HepG2 (cell line): ENCODE results near the gene TMCO4. TPM values are rescaled to one million over a fixed set of nuclear protein-coding genes. Genes with fewer than 3 reads are reported as not detected.

Source experiments
- ATAC-seq: fragments of 200-7000 bp; cut with Tn5 transposase; 3 replicates; pipeline ENCODE4 v1.9.1; 2020; ENCODE audit warnings: mild to moderate bottlenecking, moderate library complexity
- BruUV-seq: library from RNA; stranded (reverse); fragments of 400-500 nt; replicated peaks from 2 replicates; lab custom pipeline; 2021; lab: Mats Ljungman, UMichigan
- CTCF ChIA-PET: fragments of 300-600 bp; formaldehyde crosslinking; extraction: SDS; loops from one replicate; lab custom pipeline; 2021; ENCODE audit warnings: low total read pairs, inconsistent platforms, low intra/inter-chr PET ratio; lab: Yijun Ruan, JAX
- POLR2A ChIA-PET: fragments of 350-600 bp; sonication (Branson Sonifier 250); formaldehyde crosslinking; loops from one replicate; lab custom pipeline; 2020; ENCODE audit warnings: antibody characterized with exemption, inconsistent platforms; lab: Yijun Ruan, JAX
- DNase-seq: peaks from one replicate; pipeline ENCODE4 v3.0.0-alpha.2; 2015; ENCODE audit warnings: low spot score
- FAIRE-seq: peaks from 3 replicates; lab custom pipeline; 2011; peaks lifted over from hg19 to GRCh38; lab: Jason Lieb, UNC
- H2AFZ ChIP-seq: one replicate; pipeline ENCODE4 v1.6.1; 2011; ENCODE audit warnings: low read length, inconsistent platforms
- H3K27ac ChIP-seq: fragments of 300-600 bp; 3 replicates; pipeline ENCODE4 v1.8.0; 2011; ENCODE audit warnings: mixed run types, mild to moderate bottlenecking, mixed read lengths, low read length, inconsistent platforms; ENCODE audit not compliant: insufficient read depth; ENCODE audit errors: extremely low read length
- H3K27me3 ChIP-seq, 2 experiments: fragments of 200-600 bp in 1 of 2; 2 replicates in 1 of 2; 3 replicates in 1 of 2; pipeline versions ENCODE4 v1.6.0 to v1.8.0; 2011; ENCODE audit warnings: low read length in 2 of 2, mild to moderate bottlenecking in 2 of 2, moderate library complexity in 2 of 2, inconsistent platforms in 1 of 2; ENCODE audit not compliant: insufficient read depth in 2 of 2, control insufficient read depth in 1 of 2
- H3K36me3 ChIP-seq, 2 experiments: fragments of 200-600 bp in 1 of 2; replicated peaks in 1 of 2; 2 replicates in 1 of 2; 3 replicates in 1 of 2; pipeline versions ENCODE4 v1.5.1 to v1.8.0; 2011; ENCODE audit warnings: low read length in 2 of 2, inconsistent platforms in 1 of 2; ENCODE audit not compliant: insufficient read depth in 2 of 2, control insufficient read depth in 1 of 2
- H3K4me1 ChIP-seq: 2 replicates; pipeline ENCODE4 v1.5.1; 2012; ENCODE audit warnings: low read length, inconsistent platforms; ENCODE audit not compliant: insufficient read depth
- H3K4me2 ChIP-seq: 2 replicates; pipeline ENCODE4 v1.6.0; 2011; ENCODE audit warnings: low read depth, low read length, inconsistent platforms
- H3K4me3 ChIP-seq, 3 experiments: fragments of 200-600 bp in 1 of 3; sonication (generic), shearing (Covaris generic) in 1 of 3; replicated peaks in 1 of 3; 2 replicates each; pipeline ENCODE4 v1.5.1; 2011 to 2016; ENCODE audit warnings: low read length in 3 of 3, inconsistent platforms in 2 of 3, low read depth in 2 of 3, mild to moderate bottlenecking in 2 of 3, control low read depth in 1 of 3, mixed read lengths in 1 of 3; ENCODE audit not compliant: insufficient read depth in 1 of 3
- H3K79me2 ChIP-seq: one replicate; pipeline ENCODE4 v1.6.1; 2011; ENCODE audit warnings: low read length, inconsistent platforms; ENCODE audit not compliant: insufficient read depth
- H3K9ac ChIP-seq: 2 replicates; pipeline ENCODE4 v1.6.0; 2011; ENCODE audit warnings: mild to moderate bottlenecking, low read depth, low read length, inconsistent platforms; ENCODE audit not compliant: insufficient read depth
- H3K9me3 ChIP-seq: 2 replicates; pipeline ENCODE4 v1.5.1; 2012; ENCODE audit warnings: mild to moderate bottlenecking, low read length
- H4K20me1 ChIP-seq: 2 replicates; pipeline ENCODE4 v1.6.0; 2011; ENCODE audit warnings: inconsistent platforms, mild to moderate bottlenecking, low read length, moderate library complexity; ENCODE audit not compliant: insufficient read depth
- ATF7-NPFF ChIP-seq: sonication (generic); formaldehyde crosslinking; IDR thresholded peaks from 2 replicates; pipeline ENCODE4 v1.8.1; 2023; ENCODE audit warnings: mild to moderate bottlenecking, low read depth, missing genetic modification reagents, moderate library complexity
- ATRX ChIP-seq: sonication (generic); formaldehyde crosslinking; IDR thresholded peaks from 2 replicates; pipeline ENCODE4 v1.4.0; 2020; ENCODE audit warnings: missing genetic modification reagents, borderline replicate concordance
- BRD4 ChIP-seq: sonication (generic); formaldehyde crosslinking; IDR thresholded peaks from 2 replicates; pipeline ENCODE4 v1.4.0; 2020; ENCODE audit warnings: missing genetic modification reagents
- CREB3 ChIP-seq: sonication (generic); formaldehyde crosslinking; IDR thresholded peaks from 2 replicates; pipeline ENCODE4 v1.5.0; 2020; ENCODE audit warnings: missing genetic modification reagents
- MAFK ChIP-seq, 2 experiments: IDR thresholded peaks in 1 of 2; conservative IDR thresholded peaks in 1 of 2; 2 replicates each; pipeline ENCODE4 v1.6.1; 2011; ENCODE audit warnings: improper control_type of control experiment in 2 of 2, low read length in 2 of 2
- MBNL3 ChIP-seq: fragments of 250-450 bp; sonication (Bioruptor Pico); conservative IDR thresholded peaks from 2 replicates; pipeline ENCODE4 v1.8.0; 2022; ENCODE audit warnings: mild to moderate bottlenecking, inconsistent platforms
- MED1 ChIP-seq: sonication (generic); formaldehyde crosslinking; IDR thresholded peaks from 2 replicates; pipeline ENCODE4 v1.4.0; 2020; ENCODE audit warnings: missing genetic modification reagents
- POLR2AphosphoS2 ChIP-seq: IDR thresholded peaks from 2 replicates; pipeline ENCODE4 v1.6.1; 2011; ENCODE audit warnings: low read depth, low read length, improper control_type of control experiment
- RFX3 ChIP-seq: IDR thresholded peaks from 2 replicates; pipeline ENCODE4 v1.6.1; 2016; ENCODE audit warnings: missing biosample characterization, missing genetic modification reagents
- SOX5 ChIP-seq: IDR thresholded peaks from 2 replicates; pipeline ENCODE4 v1.6.1; 2016; ENCODE audit warnings: borderline replicate concordance
- SPEN ChIP-seq: sonication (generic); formaldehyde crosslinking; IDR thresholded peaks from 2 replicates; pipeline ENCODE4 v1.5.1; 2020; ENCODE audit warnings: low read depth, mild to moderate bottlenecking, missing genetic modification reagents
- SRF ChIP-seq: IDR thresholded peaks from 2 replicates; pipeline ENCODE4 v1.6.1; 2011; ENCODE audit warnings: mild to moderate bottlenecking, low read depth, low read length, moderate library complexity
- ZBTB38 ChIP-seq: sonication (generic); formaldehyde crosslinking; IDR thresholded peaks from 2 replicates; pipeline ENCODE4 v1.5.1; 2020; ENCODE audit warnings: mild to moderate bottlenecking, missing genetic modification reagents
- ZIK1 ChIP-seq: sonication (generic); formaldehyde crosslinking; IDR thresholded peaks from 2 replicates; pipeline ENCODE4 v1.5.0; 2020; ENCODE audit warnings: mild to moderate bottlenecking, low read depth, missing genetic modification reagents, borderline replicate concordance
- ZNF350 ChIP-seq: sonication (generic); formaldehyde crosslinking; IDR thresholded peaks from 2 replicates; pipeline ENCODE4 v1.4.0; 2020; ENCODE audit warnings: mild to moderate bottlenecking, low read depth, missing genetic modification reagents, borderline replicate concordance
- ZNF501 ChIP-seq: sonication (generic); formaldehyde crosslinking; IDR thresholded peaks from 2 replicates; pipeline ENCODE4 v1.5.1; 2020; ENCODE audit warnings: mild to moderate bottlenecking, moderate library complexity, missing genetic modification reagents
- ZNF747 ChIP-seq: sonication (generic); formaldehyde crosslinking; IDR thresholded peaks from 2 replicates; pipeline ENCODE4 v1.8.1; 2023; ENCODE audit warnings: missing genetic modification reagents, mild to moderate bottlenecking, borderline replicate concordance
- ZNF788 ChIP-seq: sonication (generic); formaldehyde crosslinking; IDR thresholded peaks from 2 replicates; pipeline ENCODE4 v1.5.0; 2020; ENCODE audit warnings: mild to moderate bottlenecking, missing genetic modification reagents, borderline replicate concordance
- WGBS: methylation state at CpG from one replicate; pipeline ENCODE4 v1.1.6; 2017; ENCODE audit warnings: low lambda C conversion rate; 5-methylcytosine and 5-hydroxymethylcytosine counted together
- in situ Hi-C: cut with HindIII; loops from 2 replicates; pipeline ENCODE4 v1.10.0; 2017; ENCODE audit warnings: low pct_unique_long_range_greater_than_20kb; ENCODE audit not compliant: extremely low pct_ligation_motif_present
- intact Hi-C: fragments of 100-400 bp; cut with micrococcal nuclease; formaldehyde crosslinking; loops from one replicate; pipeline ENCODE4 v1.10.0; 2022; ENCODE audit not compliant: unreplicated experiment
- polyA plus RNA-seq, 8 experiments: library from polyadenylated mRNA; depleted of rRNA in 3 of 8; stranded (reverse) in 7 of 8; unstranded in 1 of 8; fragments of >200 nt; fragmentation: Illumina TruSeq in 4 of 8; extraction: Trizol in 4 of 8; gene quantifications; 2 replicates each; pipeline versions ENCODE4 v1.2.1 to v1.2.3, GENCODE V29; 2011 to 2016; ENCODE audit warnings: low read depth in 4 of 8, missing spikeins in 1 of 8, mixed read lengths in 1 of 8; ENCODE audit not compliant: insufficient read depth in 1 of 8
- total RNA-seq, 5 experiments: library from RNA; depleted of rRNA; stranded (reverse); fragments of >200 nt; fragmentation: Illumina TruSeq; extraction: Trizol; gene quantifications; 2 replicates each; pipeline ENCODE4 v1.2.3, GENCODE V29; 2016; ENCODE audit warnings: low read depth in 1 of 5
- TF ChIP-seq, protein P1 (sequence below): sonication (generic); IDR thresholded peaks from 2 replicates; pipeline ENCODE4 v1.6.1; 2016; ENCODE audit warnings: low read depth, borderline replicate concordance

TMCO4 gene
- total and polyA plus RNA-seq, 2 of the 13 experiments (the other 11 are each of a cell fraction or from before 2014, with no cell fraction given), result 2.1 to 4.1 TPM

DNA sequence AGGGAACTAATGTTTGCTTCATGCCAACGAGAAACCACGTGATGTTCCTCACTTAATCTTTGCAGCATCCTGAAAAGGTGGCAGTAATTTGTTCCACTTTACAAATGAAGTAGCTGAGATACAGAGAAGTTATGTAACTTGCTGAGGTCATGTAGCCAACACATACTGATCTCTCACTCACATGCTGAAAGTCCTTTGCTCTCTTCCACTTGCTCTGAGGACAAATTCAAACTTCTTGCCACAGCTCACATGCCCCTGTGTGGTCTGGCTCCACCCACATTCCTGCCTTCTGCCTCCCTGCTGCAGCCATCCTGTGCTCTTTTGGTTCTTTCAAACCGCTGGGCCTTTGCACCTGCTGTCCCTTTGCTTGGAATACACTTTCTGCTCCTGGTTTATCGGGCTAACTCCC lies 55.4 kb downstream of the TMCO4 start:
- H3K4me3 ChIP-seq, result no peak overlapping the region
- no peak for TF ChIP-seq MAFK (conservative IDR thresholded peaks at IDR 0.05 in 1 of 2, IDR thresholded peaks at IDR 0.05 in 1 of 2; ENCODE audit: low read length in 2 of 2)
- no peak for TF ChIP-seq RFX3 (CRISPR knock-in tag)
- no peak for TF ChIP-seq ATF7-NPFF
- TF ChIP-seq SRF, result no peak
- no peak for TF ChIP-seq ZBTB38 (CRISPR knock-in tag)
- TF ChIP-seq ATRX (CRISPR knock-in tag), result no peak
- no peak for TF ChIP-seq MED1 (CRISPR knock-in tag)
- TF ChIP-seq MBNL3 (CRISPR knock-in tag), result no peak
- H3K36me3 ChIP-seq, result no peaks in the 10 kb centered on the region
- no peaks in the 10 kb centered on the region for H3K27me3 ChIP-seq
- no peak overlapping the region for H3K9ac ChIP-seq
- ChIA-PET CTCF (no interaction called here), POLR2A (no interaction called here)
- WGBS, result 70% methylated on average over 4 of the region's 4 CpGs
- in situ Hi-C loops (no loop called here), intact Hi-C loops (no loop called here)
- ATAC-seq, result no peak
- no peaks in the 10 kb centered on the region for H3K9me3 ChIP-seq
- no peak for FAIRE-seq
- no peaks in the 10 kb centered on the region for H3K79me2 ChIP-seq
- H3K27ac ChIP-seq, result no peak overlapping the region
- no peak overlapping the region for H2AFZ ChIP-seq
- no peaks in the 10 kb centered on the region for H3K4me1 ChIP-seq
- BruUV-seq, result no TSS peak
- no peak overlapping the region for H3K4me2 ChIP-seq
- DNase-seq, result no peak
- H4K20me1 ChIP-seq, result no peaks in the 10 kb centered on the region

- Histone ChIP-seq H3K9me3 (no peaks in the 10 kb centered on the region), H2AFZ (no peak overlapping the region), H3K27me3 (no peaks in the 10 kb centered on the region), H3K9ac (no peak overlapping the region), H4K20me1 (no peaks in the 10 kb centered on the region), H3K4me2 (no peak overlapping the region), H3K4me3 (no peak overlapping the region), H3K79me2 (no peaks in the 10 kb centered on the region), H3K36me3 (no peaks in the 10 kb centered on the region), H3K4me1 (no peaks in the 10 kb centered on the region), H3K27ac (no peak overlapping the region)
- DNase-seq (no peak), ATAC-seq (no peak), FAIRE-seq (no peak)
- intact Hi-C loops, result no loop called here
- BruUV-seq, result no TSS peak
- ChIA-PET POLR2A (no interaction called here), CTCF (no interaction called here)
- TF ChIP-seq ZIK1 (no peak), BRD4 (CRISPR knock-in tag) (no peak), POLR2AphosphoS2 (no peak), SOX5 (CRISPR knock-in tag) (no peak), ZNF350 (no peak), CREB3 (CRISPR knock-in tag) (no peak), SPEN (CRISPR knock-in tag) (no peak), ZNF788 (CRISPR knock-in tag) (no peak), ZNF747 (CRISPR knock-in tag) (no peak), SRF (no peak), ZNF501 (CRISPR knock-in tag) (no peak)
- TF ChIP-seq, protein P1, sequence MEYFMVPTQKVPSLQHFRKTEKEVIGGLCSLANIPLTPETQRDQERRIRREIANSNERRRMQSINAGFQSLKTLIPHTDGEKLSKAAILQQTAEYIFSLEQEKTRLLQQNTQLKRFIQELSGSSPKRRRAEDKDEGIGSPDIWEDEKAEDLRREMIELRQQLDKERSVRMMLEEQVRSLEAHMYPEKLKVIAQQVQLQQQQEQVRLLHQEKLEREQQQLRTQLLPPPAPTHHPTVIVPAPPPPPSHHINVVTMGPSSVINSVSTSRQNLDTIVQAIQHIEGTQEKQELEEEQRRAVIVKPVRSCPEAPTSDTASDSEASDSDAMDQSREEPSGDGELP, result no peak
- in situ Hi-C loops, result no loop called here
- WGBS, result 91% methylated on average over 3 of the region's 9 CpGs
These were observed 55.9 kb downstream of the TMCO4 start for GRCh38 chr1:19743793-19744192.
